ENCODE results near the gene TFF2.

Gene TFF2

GRCh38 chr21:42385619-42386018 lies 34.8 kb upstream of the TFF2 start:
- in situ Hi-C loops (cut with MboI; ENCODE audit: low pct_unique_long_range_greater_than_20kb, low sequenced_read_pairs, unreplicated experiment) = no loop called here
- no peak for DNase-seq (ENCODE audit: low spot score)
- no peak for TF ChIP-seq CTCF (IDR thresholded peaks at IDR 0.05; ENCODE audit: extremely low read depth, insufficient read depth, missing control alignments)

GRCh38 chr21:42384989-42385388 lies 34.2 kb upstream of the TFF2 start:
- TF ChIP-seq CTCF (IDR thresholded peaks at IDR 0.05; ENCODE audit: extremely low read depth, insufficient read depth, missing control alignments) = no peak
- no peak for DNase-seq (ENCODE audit: low spot score)
- in situ Hi-C loops (cut with MboI; ENCODE audit: low pct_unique_long_range_greater_than_20kb, low sequenced_read_pairs, unreplicated experiment) = no loop called here

- DNase-seq (ENCODE audit: low spot score) = no peak
- in situ Hi-C loops (cut with MboI; ENCODE audit: low pct_unique_long_range_greater_than_20kb, low sequenced_read_pairs, unreplicated experiment) = no loop called here
- TF ChIP-seq CTCF (IDR thresholded peaks at IDR 0.05; ENCODE audit: extremely low read depth, insufficient read depth, missing control alignments) = no peak
Measured at GRCh38 chr21:42384156-42384945, 33.6 kb upstream of the TFF2 start.

GRCh38 chr21:42383331-42383730 lies 32.5 kb upstream of the TFF2 start:
- in situ Hi-C loops (cut with MboI; ENCODE audit: low pct_unique_long_range_greater_than_20kb, low sequenced_read_pairs, unreplicated experiment) = no loop called here
- TF ChIP-seq CTCF (IDR thresholded peaks at IDR 0.05; ENCODE audit: extremely low read depth, insufficient read depth, missing control alignments) = no peak
- DNase-seq (ENCODE audit: low spot score) = no peak

- in situ Hi-C loops (cut with MboI; ENCODE audit: low pct_unique_long_range_greater_than_20kb, low sequenced_read_pairs, unreplicated experiment) = no loop called here
- no peak for TF ChIP-seq CTCF (IDR thresholded peaks at IDR 0.05; ENCODE audit: extremely low read depth, insufficient read depth, missing control alignments)
- DNase-seq (ENCODE audit: low spot score) = no peak
Measured at GRCh38 chr21:42382915-42383314, 32.1 kb upstream of the TFF2 start.

- TF ChIP-seq CTCF (IDR thresholded peaks at IDR 0.05; ENCODE audit: extremely low read depth, insufficient read depth, missing control alignments) = peak; percentile 66
- in situ Hi-C loops (cut with MboI; ENCODE audit: low pct_unique_long_range_greater_than_20kb, low sequenced_read_pairs, unreplicated experiment) = no loop called here
- DNase-seq (ENCODE audit: low spot score) = no peak
Measured at GRCh38 chr21:42381347-42381984, 30.7 kb upstream of the TFF2 start.
